Left lobe of liver (tissue), 2 donors: ENCODE measurements around the gene NISCH. TPM values are rescaled to one million over a fixed set of nuclear protein-coding genes. Genes with fewer than 3 reads are reported as not detected.

Experiments used
- ATAC-seq: fragments of 200-7000 bp; cut with Tn5 transposase; one replicate; pipeline ENCODE4 v1.9.1; 2020; ENCODE audit warnings: mild to moderate bottlenecking, moderate library complexity
- DNase-seq: peaks from one replicate; pipeline ENCODE4 v3.0.0-alpha.2; 2020; ENCODE audit warnings: low spot score
- total RNA-seq: library from RNA; stranded (reverse); gene quantifications from one replicate; pipeline ENCODE4 v1.2.1, GENCODE V29; 2021
- donor health status: DM: no; HTN: no; CAD: no; lungs with moderate emphysema.
- donor health status: DM: no; HTN: yes; CAD: no.

The NISCH gene
- total RNA-seq, 1 donor from 2014 or later = 39.3 TPM

DNA sequence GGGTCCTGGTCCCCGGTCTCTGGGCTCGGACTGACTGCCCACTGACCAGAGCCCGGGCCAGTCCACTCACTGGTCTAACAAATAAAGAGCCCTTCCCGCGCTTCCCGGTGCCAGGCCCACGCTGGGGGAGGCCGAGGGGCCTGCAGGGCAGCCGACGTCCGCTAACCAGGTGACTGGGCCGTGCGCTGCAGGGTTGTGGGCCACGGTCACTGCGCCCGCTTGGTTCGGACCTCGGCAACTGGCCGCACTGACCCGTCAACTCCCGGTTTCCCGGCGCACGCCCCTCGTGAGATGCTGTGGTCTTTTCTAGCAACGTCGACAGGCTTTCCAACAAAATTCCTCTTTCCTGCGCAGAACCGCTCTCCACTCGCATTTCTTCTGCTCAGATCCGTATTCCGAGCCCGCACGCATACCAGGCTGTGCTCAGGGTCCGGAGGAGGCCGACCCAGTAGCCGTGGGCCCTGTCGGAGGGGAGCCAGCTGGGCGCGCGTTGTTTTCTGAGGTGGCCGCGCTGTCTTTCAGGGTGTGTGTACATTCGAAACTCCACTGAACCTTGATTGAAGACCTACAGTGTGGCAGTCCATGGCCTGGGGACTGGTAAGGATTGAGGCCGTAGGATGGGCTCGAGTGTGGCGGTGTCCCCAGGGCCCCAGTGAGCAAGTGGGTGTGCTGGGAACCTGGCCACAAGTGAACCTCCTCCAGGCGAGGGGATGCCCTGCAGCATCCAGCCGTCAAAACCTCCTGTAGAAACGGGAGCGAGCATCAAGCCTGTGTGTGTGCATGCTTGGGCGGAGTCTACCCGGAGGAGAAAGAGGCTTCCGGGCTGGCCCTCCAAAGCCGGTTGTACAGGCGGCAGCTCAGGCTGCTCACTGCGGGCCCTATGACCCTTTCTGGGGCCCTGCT is 79.1 kb downstream of the NISCH start:
- DNase-seq (peak; percentile 48), ATAC-seq (no peak)

- no peak for ATAC-seq
- DNase-seq = no peak
Measured at GRCh38 chr3:52535411-52536111, 80.2 kb downstream of the NISCH start.

DNA sequence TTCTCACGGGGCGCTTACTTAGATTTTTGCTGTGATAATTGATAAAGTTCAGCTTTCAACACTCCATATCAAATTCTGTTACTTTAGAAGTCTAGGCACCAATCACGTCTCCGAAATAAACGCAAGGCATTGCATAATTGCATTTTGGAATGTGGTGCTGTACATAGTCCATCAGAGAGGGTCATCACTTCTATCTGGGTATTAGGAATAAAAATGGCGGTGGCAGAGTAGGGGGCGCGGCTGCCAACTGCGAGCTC is 80.6 kb downstream of the NISCH start:
- no peak for ATAC-seq

DNA sequence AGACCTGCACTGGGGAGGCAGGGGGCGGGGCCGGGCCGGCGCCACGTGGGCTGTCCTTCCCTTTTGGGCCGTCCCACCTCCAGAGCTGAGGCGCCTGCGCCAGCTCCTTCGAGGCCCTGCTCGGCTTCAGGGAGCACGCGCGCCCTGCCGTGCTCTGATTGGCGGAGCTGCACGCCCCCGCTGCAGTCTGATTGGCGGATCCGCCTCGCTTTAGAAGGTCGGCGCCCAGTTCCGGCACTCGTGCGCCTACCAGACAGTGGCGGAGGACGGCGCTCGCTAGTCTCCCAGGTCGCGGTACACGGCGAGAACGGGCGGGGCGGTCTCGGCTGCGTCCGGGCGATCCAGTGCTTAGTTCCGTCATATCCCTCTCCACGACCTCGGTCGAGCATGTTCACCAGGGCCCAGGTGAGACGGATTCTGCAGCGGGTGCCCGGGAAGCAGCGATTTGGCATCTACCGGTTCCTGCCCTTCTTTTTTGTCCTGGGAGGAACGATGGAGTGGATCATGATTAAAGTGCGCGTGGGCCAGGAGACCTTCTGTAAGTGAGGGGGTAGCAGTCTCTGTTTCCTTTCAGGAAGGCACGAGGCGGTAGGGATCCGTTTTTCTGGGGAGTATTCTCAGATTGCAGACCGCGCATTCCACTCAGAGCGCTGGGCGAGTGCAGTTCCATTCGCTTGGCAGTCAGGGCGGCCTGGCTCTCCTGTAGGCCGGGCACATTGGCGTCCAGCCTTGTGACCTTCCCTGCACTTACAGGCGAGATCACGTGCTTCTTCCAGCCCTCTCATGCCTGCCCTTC is 81.2 kb downstream of the NISCH start, which contains the start of gene UQCC5:
TSS of gene UQCC5 (plus strand) at position 237 of the 796 bp plus-strand sequence. CDS start at position 388, 151 bp downstream.
- peak; percentile 99 for DNase-seq
- ATAC-seq = peak; percentile 88

More for the DNA sequence above, 80.6 kb downstream of the NISCH start:
- no peak for DNase-seq

- DNase-seq (no peak), ATAC-seq (peak; percentile 34)
Measured at GRCh38 chr3:52537165-52537620, 81.8 kb downstream of the NISCH start.

DNA sequence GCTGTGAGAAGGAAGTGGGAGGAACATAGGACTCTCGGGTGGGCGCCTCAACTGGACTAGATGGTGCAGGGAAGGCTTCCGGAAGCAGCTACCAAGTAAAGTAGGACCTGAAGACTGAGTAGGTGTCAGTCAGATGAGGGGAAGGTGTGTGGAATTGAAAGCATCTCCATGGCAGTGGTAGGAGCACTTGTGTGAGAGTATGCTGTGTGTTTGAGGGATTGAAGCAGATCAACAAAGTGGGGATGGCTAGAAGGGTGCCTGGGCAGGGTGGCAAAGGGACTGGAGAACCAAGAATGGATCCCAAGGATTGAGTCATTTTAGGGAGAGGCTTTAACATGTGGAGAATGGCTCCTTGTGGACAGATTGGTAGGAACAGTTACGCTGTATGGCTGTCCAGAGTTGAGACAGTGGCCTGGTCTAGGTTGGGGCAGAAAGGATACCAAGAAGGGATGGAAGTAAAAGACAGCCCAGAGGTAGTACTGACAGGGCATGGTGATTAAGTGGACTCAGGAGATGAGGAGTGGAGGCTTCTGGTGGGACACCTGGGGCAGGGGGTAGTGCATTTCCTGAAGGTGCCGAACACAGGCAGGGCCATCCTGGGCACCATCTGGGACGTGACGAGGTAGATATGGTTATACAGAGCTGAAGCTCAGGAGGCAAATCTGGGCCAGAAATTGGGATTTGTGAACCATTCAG is 82.5 kb downstream of the NISCH start:
- no peak for ATAC-seq
- no peak for DNase-seq

- DNase-seq (no peak), ATAC-seq (no peak)
Measured at GRCh38 chr3:52539010-52539653, 83.7 kb downstream of the NISCH start.

DNA sequence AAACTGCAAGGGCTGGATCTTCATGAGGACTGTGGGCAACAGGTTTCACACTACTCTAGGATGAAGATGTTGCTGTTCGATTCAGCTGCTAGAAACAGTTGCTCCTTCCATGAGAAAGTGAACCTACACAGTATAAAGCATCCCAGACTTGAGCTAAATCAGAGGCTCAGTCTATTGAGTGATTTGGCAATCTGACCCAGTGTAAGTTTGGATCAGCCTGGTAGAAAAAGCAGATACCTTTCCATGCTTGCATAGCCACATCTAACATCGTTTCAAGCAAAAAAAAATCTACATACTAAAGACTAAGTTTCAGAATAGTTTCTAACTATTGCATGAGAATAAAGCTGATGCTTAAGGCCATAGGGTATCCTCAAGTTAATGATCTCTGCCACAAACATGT is 85.6 kb downstream of the NISCH start:
- DNase-seq = no peak

More for the DNA sequence above, 85.6 kb downstream of the NISCH start:
- ATAC-seq = no peak

Other genes starting within 250 kb of the NISCH start
- not detected for gene TLR9, start 230.0 kb upstream of the NISCH start, total RNA-seq
- 16.8 TPM for gene TWF2, start 216.4 kb upstream of the NISCH start, total RNA-seq
- gene PPM1M, start 209.8 kb upstream of the NISCH start, total RNA-seq = 4.2 TPM
- gene WDR82, start 177.0 kb upstream of the NISCH start, total RNA-seq = 18.6 TPM
- gene GLYCTK, start 167.8 kb upstream of the NISCH start, total RNA-seq = 396 TPM
- 9.6 TPM for gene DNAH1, start 139.3 kb upstream of the NISCH start, total RNA-seq
- gene BAP1, start 45.6 kb upstream of the NISCH start, total RNA-seq = 46.9 TPM
- 6.9 TPM for gene PHF7, start 44.9 kb upstream of the NISCH start, total RNA-seq
- gene SEMA3G, start 10.5 kb upstream of the NISCH start, total RNA-seq = 0.93 TPM
- 0.25 TPM for gene TNNC1, start 1.6 kb upstream of the NISCH start, total RNA-seq
- 71.5 TPM for gene STAB1, start 39.7 kb downstream of the NISCH start, total RNA-seq
- 4.1 TPM for gene NT5DC2, start 78.3 kb downstream of the NISCH start, total RNA-seq
- 7.4 TPM for gene UQCC5, start 81.0 kb downstream of the NISCH start, total RNA-seq
- gene PBRM1, start 230.3 kb downstream of the NISCH start, total RNA-seq = 15.3 TPM
- 18.9 TPM for gene GNL3, start 230.4 kb downstream of the NISCH start, total RNA-seq